G401.6 (cell line): ENCODE results near the gene ABCC10.
"Not testable (repeated sequence)": the region's sequence is repeated elsewhere in the genome, so short reads cannot be mapped to it uniquely, and the experiment has no call there.

Experiments used
- FAIRE-seq: peaks from 2 replicates; lab custom pipeline; 2012; peaks lifted over from hg19 to GRCh38; lab: Jason Lieb, UNC

Gene ABCC10

GRCh38 chr6:43444582-43444981 lies 17.2 kb downstream of the ABCC10 start:
- no peak for FAIRE-seq

- no peak for FAIRE-seq
Observed at GRCh38 chr6:43445576-43445975, 18.2 kb downstream of the ABCC10 start.

- FAIRE-seq, result no peak
Observed at GRCh38 chr6:43447604-43448003, 20.3 kb downstream of the ABCC10 start.

- no peak for FAIRE-seq
Observed at GRCh38 chr6:43448916-43449315, 21.6 kb downstream of the ABCC10 start.

GRCh38 chr6:43450699-43451131 lies 23.4 kb downstream of the ABCC10 start:
- no peak for FAIRE-seq

- FAIRE-seq, result no peak
Observed at GRCh38 chr6:43451348-43451747, 24.0 kb downstream of the ABCC10 start.

GRCh38 chr6:43451939-43452338 lies 24.6 kb downstream of the ABCC10 start:
- no peak for FAIRE-seq

- FAIRE-seq, result no peak
Observed at GRCh38 chr6:43452896-43453295, 25.6 kb downstream of the ABCC10 start.

- FAIRE-seq, result no peak
Observed at GRCh38 chr6:43453831-43454230, 26.5 kb downstream of the ABCC10 start.

GRCh38 chr6:43454290-43454695 lies 27.0 kb downstream of the ABCC10 start:
- no peak for FAIRE-seq

- FAIRE-seq, result no peak
Observed at GRCh38 chr6:43454696-43455530, 27.6 kb downstream of the ABCC10 start.

GRCh38 chr6:43455531-43456428 lies 28.4 kb downstream of the ABCC10 start, which contains the start of gene DLK2:
DLK2 (minus strand) TSS chr6:43455548; CDS start chr6:43454825, 723 bp downstream.
- FAIRE-seq, result no peak

- no peak for FAIRE-seq
Observed at GRCh38 chr6:43457643-43458042, 30.3 kb downstream of the ABCC10 start.

GRCh38 chr6:43458154-43458553 lies 30.8 kb downstream of the ABCC10 start:
- not testable (repeated sequence) for FAIRE-seq

- no peak for FAIRE-seq
Observed at GRCh38 chr6:43459535-43459934, 32.2 kb downstream of the ABCC10 start.

GRCh38 chr6:43460032-43460431 lies 32.7 kb downstream of the ABCC10 start:
- FAIRE-seq, result no peak

GRCh38 chr6:43461936-43462335 lies 34.6 kb downstream of the ABCC10 start:
- FAIRE-seq, result no peak

- no peak for FAIRE-seq
Observed at GRCh38 chr6:43464337-43464736, 37.0 kb downstream of the ABCC10 start.

- FAIRE-seq, result no peak
Observed at GRCh38 chr6:43465948-43466347, 38.6 kb downstream of the ABCC10 start.

- not testable (repeated sequence) for FAIRE-seq
Observed at GRCh38 chr6:43467265-43467664, 39.9 kb downstream of the ABCC10 start.

GRCh38 chr6:43467752-43468151 lies 40.4 kb downstream of the ABCC10 start:
- no peak for FAIRE-seq

GRCh38 chr6:43468240-43468639 lies 40.9 kb downstream of the ABCC10 start:
- no peak for FAIRE-seq
